HepG2 (cell line): ENCODE data around the gene CASP6. TPM values are rescaled to one million over a fixed set of nuclear protein-coding genes. Genes with fewer than 3 reads are reported as not detected.

Experiments used
- ATAC-seq: fragments of 200-7000 bp; cut with Tn5 transposase; 3 replicates; pipeline ENCODE4 v1.9.1; 2020; ENCODE audit warnings: mild to moderate bottlenecking, moderate library complexity
- BruUV-seq: library from RNA; stranded (reverse); fragments of 400-500 nt; replicated peaks from 2 replicates; lab custom pipeline; 2021; lab: Mats Ljungman, UMichigan
- CTCF ChIA-PET: fragments of 300-600 bp; formaldehyde crosslinking; extraction: SDS; loops from one replicate; lab custom pipeline; 2021; ENCODE audit warnings: low total read pairs, inconsistent platforms, low intra/inter-chr PET ratio; lab: Yijun Ruan, JAX
- POLR2A ChIA-PET: fragments of 350-600 bp; sonication (Branson Sonifier 250); formaldehyde crosslinking; loops from one replicate; lab custom pipeline; 2020; ENCODE audit warnings: antibody characterized with exemption, inconsistent platforms; lab: Yijun Ruan, JAX
- DNase-seq: peaks from one replicate; pipeline ENCODE4 v3.0.0-alpha.2; 2015; ENCODE audit warnings: low spot score
- FAIRE-seq: peaks from 3 replicates; lab custom pipeline; 2011; peaks lifted over from hg19 to GRCh38; lab: Jason Lieb, UNC
- H2AFZ ChIP-seq: one replicate; pipeline ENCODE4 v1.6.1; 2011; ENCODE audit warnings: low read length, inconsistent platforms
- H3K27ac ChIP-seq: fragments of 300-600 bp; 3 replicates; pipeline ENCODE4 v1.8.0; 2011; ENCODE audit warnings: mixed run types, mild to moderate bottlenecking, mixed read lengths, low read length, inconsistent platforms; ENCODE audit not compliant: insufficient read depth; ENCODE audit errors: extremely low read length
- H3K27me3 ChIP-seq, 2 experiments: fragments of 200-600 bp in 1 of 2; 2 replicates in 1 of 2; 3 replicates in 1 of 2; pipeline versions ENCODE4 v1.6.0 to v1.8.0; 2011; ENCODE audit warnings: low read length in 2 of 2, mild to moderate bottlenecking in 2 of 2, moderate library complexity in 2 of 2, inconsistent platforms in 1 of 2; ENCODE audit not compliant: insufficient read depth in 2 of 2, control insufficient read depth in 1 of 2
- H3K36me3 ChIP-seq, 2 experiments: fragments of 200-600 bp in 1 of 2; replicated peaks in 1 of 2; 2 replicates in 1 of 2; 3 replicates in 1 of 2; pipeline versions ENCODE4 v1.5.1 to v1.8.0; 2011; ENCODE audit warnings: low read length in 2 of 2, inconsistent platforms in 1 of 2; ENCODE audit not compliant: insufficient read depth in 2 of 2, control insufficient read depth in 1 of 2
- H3K4me1 ChIP-seq: 2 replicates; pipeline ENCODE4 v1.5.1; 2012; ENCODE audit warnings: low read length, inconsistent platforms; ENCODE audit not compliant: insufficient read depth
- H3K4me2 ChIP-seq: 2 replicates; pipeline ENCODE4 v1.6.0; 2011; ENCODE audit warnings: low read depth, low read length, inconsistent platforms
- H3K4me3 ChIP-seq, 3 experiments: fragments of 200-600 bp in 1 of 3; sonication (generic), shearing (Covaris generic) in 1 of 3; replicated peaks in 1 of 3; 2 replicates each; pipeline ENCODE4 v1.5.1; 2011 to 2016; ENCODE audit warnings: low read length in 3 of 3, inconsistent platforms in 2 of 3, low read depth in 2 of 3, mild to moderate bottlenecking in 2 of 3, control low read depth in 1 of 3, mixed read lengths in 1 of 3; ENCODE audit not compliant: insufficient read depth in 1 of 3
- H3K79me2 ChIP-seq: one replicate; pipeline ENCODE4 v1.6.1; 2011; ENCODE audit warnings: low read length, inconsistent platforms; ENCODE audit not compliant: insufficient read depth
- H3K9ac ChIP-seq: 2 replicates; pipeline ENCODE4 v1.6.0; 2011; ENCODE audit warnings: mild to moderate bottlenecking, low read depth, low read length, inconsistent platforms; ENCODE audit not compliant: insufficient read depth
- H3K9me3 ChIP-seq: 2 replicates; pipeline ENCODE4 v1.5.1; 2012; ENCODE audit warnings: mild to moderate bottlenecking, low read length
- H4K20me1 ChIP-seq: 2 replicates; pipeline ENCODE4 v1.6.0; 2011; ENCODE audit warnings: inconsistent platforms, mild to moderate bottlenecking, low read length, moderate library complexity; ENCODE audit not compliant: insufficient read depth
- AGO2 ChIP-seq: fragments of 200-400 bp; formaldehyde crosslinking; optimal IDR thresholded peaks from 2 replicates; pipeline ENCODE3; 2017; ENCODE audit warnings: mild to moderate bottlenecking, low read depth, low read length, moderate library complexity
- ARHGAP35 ChIP-seq: sonication (generic); formaldehyde crosslinking; IDR thresholded peaks from 2 replicates; pipeline ENCODE4 v1.9.0; 2022; ENCODE audit warnings: mild to moderate bottlenecking, inconsistent platforms, moderate library complexity, missing genetic modification reagents, borderline replicate concordance
- HMG20B ChIP-seq: conservative IDR thresholded peaks from 2 replicates; pipeline ENCODE4 v1.6.1; 2016; ENCODE audit warnings: missing genetic modification reagents, missing compliant biosample characterization
- HNF4G ChIP-seq, 2 experiments: sonication (generic) in 1 of 2; formaldehyde crosslinking in 1 of 2; IDR thresholded peaks; 2 replicates each; pipeline versions ENCODE4 v1.4.0 to v1.6.1; 2011 to 2020; ENCODE audit warnings: borderline replicate concordance in 2 of 2, low read depth in 2 of 2, mild to moderate bottlenecking in 2 of 2, low read length in 1 of 2, missing genetic modification reagents in 1 of 2, moderate library complexity in 1 of 2
- HOXA5 ChIP-seq: sonication (generic); formaldehyde crosslinking; IDR thresholded peaks from 2 replicates; pipeline ENCODE4 v1.4.0; 2020; ENCODE audit warnings: missing genetic modification reagents
- IKZF1 ChIP-seq: fragments of 450-650 bp; IDR thresholded peaks from 2 replicates; pipeline ENCODE4 v1.7.1; 2016
- MZF1 ChIP-seq: sonication (generic); formaldehyde crosslinking; IDR thresholded peaks from 2 replicates; pipeline ENCODE4 v1.8.1; 2023; ENCODE audit warnings: mild to moderate bottlenecking, missing genetic modification reagents, borderline replicate concordance
- NFIC ChIP-seq: IDR thresholded peaks from 2 replicates; pipeline ENCODE4 v1.6.1; 2012; ENCODE audit warnings: mild to moderate bottlenecking, low read length, inconsistent platforms
- PHB2 ChIP-seq: fragments of 450-650 bp; IDR thresholded peaks from 2 replicates; pipeline ENCODE4 v1.6.1; 2018; ENCODE audit not compliant: partially characterized antibody
- SMAD1 ChIP-seq: sonication (generic); formaldehyde crosslinking; IDR thresholded peaks from 2 replicates; pipeline ENCODE4 v1.4.0; 2020; ENCODE audit warnings: missing genetic modification reagents, low read depth, mild to moderate bottlenecking, borderline replicate concordance
- TCF12 ChIP-seq, 2 experiments: fragments of 450-650 bp in 1 of 2; sonication (generic) in 1 of 2; formaldehyde crosslinking in 1 of 2; IDR thresholded peaks; 2 replicates each; pipeline versions ENCODE4 v1.6.1 to v1.8.0; 2017 to 2022; ENCODE audit warnings: antibody characterized with exemption in 1 of 2, mild to moderate bottlenecking in 1 of 2, missing genetic modification reagents in 1 of 2, moderate library complexity in 1 of 2
- ZNF260 ChIP-seq: sonication (generic); formaldehyde crosslinking; IDR thresholded peaks from 2 replicates; pipeline ENCODE4 v1.4.0; 2020; ENCODE audit warnings: missing genetic modification reagents, low read depth, mild to moderate bottlenecking, borderline replicate concordance
- ZNF33A ChIP-seq: sonication (generic); formaldehyde crosslinking; IDR thresholded peaks from 2 replicates; pipeline ENCODE4 v1.5.1; 2020; ENCODE audit warnings: missing genetic modification reagents, mild to moderate bottlenecking, moderate library complexity, borderline replicate concordance
- ZNF616 ChIP-seq: sonication (generic); formaldehyde crosslinking; IDR thresholded peaks from 2 replicates; pipeline ENCODE4 v1.5.0; 2020; ENCODE audit warnings: low read depth, mild to moderate bottlenecking, missing genetic modification reagents
- WGBS: methylation state at CpG from one replicate; pipeline ENCODE4 v1.1.6; 2017; ENCODE audit warnings: low lambda C conversion rate; 5-methylcytosine and 5-hydroxymethylcytosine counted together
- in situ Hi-C: cut with HindIII; loops from 2 replicates; pipeline ENCODE4 v1.10.0; 2017; ENCODE audit warnings: low pct_unique_long_range_greater_than_20kb; ENCODE audit not compliant: extremely low pct_ligation_motif_present
- intact Hi-C: fragments of 100-400 bp; cut with micrococcal nuclease; formaldehyde crosslinking; loops from one replicate; pipeline ENCODE4 v1.10.0; 2022; ENCODE audit not compliant: unreplicated experiment
- polyA plus RNA-seq, 8 experiments: library from polyadenylated mRNA; depleted of rRNA in 3 of 8; stranded (reverse) in 7 of 8; unstranded in 1 of 8; fragments of >200 nt; fragmentation: Illumina TruSeq in 4 of 8; extraction: Trizol in 4 of 8; gene quantifications; 2 replicates each; pipeline versions ENCODE4 v1.2.1 to v1.2.3, GENCODE V29; 2011 to 2016; ENCODE audit warnings: low read depth in 4 of 8, missing spikeins in 1 of 8, mixed read lengths in 1 of 8; ENCODE audit not compliant: insufficient read depth in 1 of 8
- total RNA-seq, 5 experiments: library from RNA; depleted of rRNA; stranded (reverse); fragments of >200 nt; fragmentation: Illumina TruSeq; extraction: Trizol; gene quantifications; 2 replicates each; pipeline ENCODE4 v1.2.3, GENCODE V29; 2016; ENCODE audit warnings: low read depth in 1 of 5
- TF ChIP-seq, protein P1 (sequence below): IDR thresholded peaks from 2 replicates; pipeline ENCODE4 v1.6.1; 2018; ENCODE audit warnings: missing genetic modification reagents
- TF ChIP-seq, protein P2 (sequence below): sonication (generic); formaldehyde crosslinking; IDR thresholded peaks from 2 replicates; pipeline ENCODE4 v1.5.1; 2020; ENCODE audit warnings: mild to moderate bottlenecking, missing genetic modification reagents, borderline replicate concordance

CASP6 gene
- total and polyA plus RNA-seq, 2 of the 13 experiments (the other 11 are each of a cell fraction or from before 2014, with no cell fraction given), result 19.7 to 34.6 TPM

DNA sequence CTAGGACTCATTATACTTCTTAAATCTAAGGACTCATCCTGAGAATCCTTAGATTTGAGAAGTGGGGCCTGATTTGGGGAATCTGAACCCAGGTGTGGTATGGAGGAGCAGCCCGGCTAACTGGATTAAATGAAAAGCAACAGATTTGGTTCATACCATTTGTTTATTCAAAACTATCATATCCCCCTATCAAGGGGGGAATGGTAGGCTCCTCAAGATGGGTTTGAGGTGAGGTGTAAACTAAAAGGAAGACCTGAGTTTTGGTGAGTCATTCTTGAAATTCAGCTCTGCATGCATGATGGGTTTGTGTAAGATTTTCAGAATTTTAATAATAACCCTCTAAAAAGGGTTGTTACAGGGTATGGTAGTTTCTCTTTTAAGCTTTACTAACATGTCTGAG is 53.4 kb downstream of the CASP6 start:
- no peaks in the 10 kb centered on the region for H4K20me1 ChIP-seq
- no peak overlapping the region for H2AFZ ChIP-seq
- H3K27ac ChIP-seq, result no peak overlapping the region
- 0 out of 5 replicates have a peak, but pooled peaks cover 0 to 2% of the 10 kb centered on the region in 2 experiments for H3K36me3 ChIP-seq
- intact Hi-C loops (loop anchor here (10.0 kb wide), 2 partner anchors 85 to 325 kb away; partner anchors contain the start of gene MCUB), in situ Hi-C loops (loop anchor here (10.0 kb wide), 1 partner anchor 225 kb away; no protein-coding TSS in a partner anchor)
- ATAC-seq (no peak), FAIRE-seq (no peak), DNase-seq (no peak)
- H3K4me2 ChIP-seq, result no peak overlapping the region
- H3K79me2 ChIP-seq, result no peaks in the 10 kb centered on the region
- BruUV-seq, result no TSS peak
- H3K4me3 ChIP-seq, result no peak overlapping the region
- WGBS, result 83% methylated on average over 1 of the region's 1 CpG
- ChIA-PET POLR2A (no interaction called here), CTCF (no interaction called here)
- H3K9ac ChIP-seq, result no peak overlapping the region
- no peaks in the 10 kb centered on the region for H3K9me3 ChIP-seq
- no peaks in the 10 kb centered on the region for H3K4me1 ChIP-seq
- H3K27me3 ChIP-seq, result no peaks in the 10 kb centered on the region; a peak in 1 of 5 replicates
- TF ChIP-seq IKZF1 (no peak), AGO2 (no peak), ZNF33A (no peak), ARHGAP35 (CRISPR knock-in tag) (no peak), ZNF616 (CRISPR knock-in tag) (no peak), HOXA5 (no peak), HMG20B (CRISPR knock-in tag) (no peak), TCF12 (IDR thresholded peaks at IDR 0.05) (no peak), TCF12 (CRISPR knock-in tag; IDR thresholded peaks at IDR 0.05) (no peak), MZF1 (CRISPR knock-in tag) (no peak), SMAD1 (no peak), PHB2 (no peak), ZNF260 (CRISPR knock-in tag) (no peak), NFIC (no peak), HNF4G (IDR thresholded peaks at IDR 0.05; ENCODE audit: borderline replicate concordance, low read depth, low read length) (no peak), HNF4G (CRISPR knock-in tag; IDR thresholded peaks at IDR 0.05; ENCODE audit: borderline replicate concordance, low read depth) (no peak)
- TF ChIP-seq, protein P1, sequence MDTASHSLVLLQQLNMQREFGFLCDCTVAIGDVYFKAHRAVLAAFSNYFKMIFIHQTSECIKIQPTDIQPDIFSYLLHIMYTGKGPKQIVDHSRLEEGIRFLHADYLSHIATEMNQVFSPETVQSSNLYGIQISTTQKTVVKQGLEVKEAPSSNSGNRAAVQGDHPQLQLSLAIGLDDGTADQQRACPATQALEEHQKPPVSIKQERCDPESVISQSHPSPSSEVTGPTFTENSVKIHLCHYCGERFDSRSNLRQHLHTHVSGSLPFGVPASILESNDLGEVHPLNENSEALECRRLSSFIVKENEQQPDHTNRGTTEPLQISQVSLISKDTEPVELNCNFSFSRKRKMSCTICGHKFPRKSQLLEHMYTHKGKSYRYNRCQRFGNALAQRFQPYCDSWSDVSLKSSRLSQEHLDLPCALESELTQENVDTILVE (CRISPR knock-in tag), result no peak
- TF ChIP-seq, protein P2, sequence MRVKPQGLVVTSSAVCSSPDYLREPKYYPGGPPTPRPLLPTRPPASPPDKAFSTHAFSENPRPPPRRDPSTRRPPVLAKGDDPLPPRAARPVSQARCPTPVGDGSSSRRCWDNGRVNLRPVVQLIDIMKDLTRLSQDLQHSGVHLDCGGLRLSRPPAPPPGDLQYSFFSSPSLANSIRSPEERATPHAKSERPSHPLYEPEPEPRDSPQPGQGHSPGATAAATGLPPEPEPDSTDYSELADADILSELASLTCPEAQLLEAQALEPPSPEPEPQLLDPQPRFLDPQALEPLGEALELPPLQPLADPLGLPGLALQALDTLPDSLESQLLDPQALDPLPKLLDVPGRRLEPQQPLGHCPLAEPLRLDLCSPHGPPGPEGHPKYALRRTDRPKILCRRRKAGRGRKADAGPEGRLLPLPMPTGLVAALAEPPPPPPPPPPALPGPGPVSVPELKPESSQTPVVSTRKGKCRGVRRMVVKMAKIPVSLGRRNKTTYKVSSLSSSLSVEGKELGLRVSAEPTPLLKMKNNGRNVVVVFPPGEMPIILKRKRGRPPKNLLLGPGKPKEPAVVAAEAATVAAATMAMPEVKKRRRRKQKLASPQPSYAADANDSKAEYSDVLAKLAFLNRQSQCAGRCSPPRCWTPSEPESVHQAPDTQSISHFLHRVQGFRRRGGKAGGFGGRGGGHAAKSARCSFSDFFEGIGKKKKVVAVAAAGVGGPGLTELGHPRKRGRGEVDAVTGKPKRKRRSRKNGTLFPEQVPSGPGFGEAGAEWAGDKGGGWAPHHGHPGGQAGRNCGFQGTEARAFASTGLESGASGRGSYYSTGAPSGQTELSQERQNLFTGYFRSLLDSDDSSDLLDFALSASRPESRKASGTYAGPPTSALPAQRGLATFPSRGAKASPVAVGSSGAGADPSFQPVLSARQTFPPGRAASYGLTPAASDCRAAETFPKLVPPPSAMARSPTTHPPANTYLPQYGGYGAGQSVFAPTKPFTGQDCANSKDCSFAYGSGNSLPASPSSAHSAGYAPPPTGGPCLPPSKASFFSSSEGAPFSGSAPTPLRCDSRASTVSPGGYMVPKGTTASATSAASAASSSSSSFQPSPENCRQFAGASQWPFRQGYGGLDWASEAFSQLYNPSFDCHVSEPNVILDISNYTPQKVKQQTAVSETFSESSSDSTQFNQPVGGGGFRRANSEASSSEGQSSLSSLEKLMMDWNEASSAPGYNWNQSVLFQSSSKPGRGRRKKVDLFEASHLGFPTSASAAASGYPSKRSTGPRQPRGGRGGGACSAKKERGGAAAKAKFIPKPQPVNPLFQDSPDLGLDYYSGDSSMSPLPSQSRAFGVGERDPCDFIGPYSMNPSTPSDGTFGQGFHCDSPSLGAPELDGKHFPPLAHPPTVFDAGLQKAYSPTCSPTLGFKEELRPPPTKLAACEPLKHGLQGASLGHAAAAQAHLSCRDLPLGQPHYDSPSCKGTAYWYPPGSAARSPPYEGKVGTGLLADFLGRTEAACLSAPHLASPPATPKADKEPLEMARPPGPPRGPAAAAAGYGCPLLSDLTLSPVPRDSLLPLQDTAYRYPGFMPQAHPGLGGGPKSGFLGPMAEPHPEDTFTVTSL (CRISPR knock-in tag), result no peak
